Iris pigment epithelial cell (primary cell): Measurements from ENCODE around the gene ASB8.
"Not testable (repeated sequence)": the region's sequence is repeated elsewhere in the genome, so short reads cannot be mapped to it uniquely, and the experiment has no call there.

Source experiments
- DNase-seq: peaks from one replicate; pipeline ENCODE4 v3.0.0-alpha.2; 2011; ENCODE audit warnings: low read depth

ASB8 gene

DNA sequence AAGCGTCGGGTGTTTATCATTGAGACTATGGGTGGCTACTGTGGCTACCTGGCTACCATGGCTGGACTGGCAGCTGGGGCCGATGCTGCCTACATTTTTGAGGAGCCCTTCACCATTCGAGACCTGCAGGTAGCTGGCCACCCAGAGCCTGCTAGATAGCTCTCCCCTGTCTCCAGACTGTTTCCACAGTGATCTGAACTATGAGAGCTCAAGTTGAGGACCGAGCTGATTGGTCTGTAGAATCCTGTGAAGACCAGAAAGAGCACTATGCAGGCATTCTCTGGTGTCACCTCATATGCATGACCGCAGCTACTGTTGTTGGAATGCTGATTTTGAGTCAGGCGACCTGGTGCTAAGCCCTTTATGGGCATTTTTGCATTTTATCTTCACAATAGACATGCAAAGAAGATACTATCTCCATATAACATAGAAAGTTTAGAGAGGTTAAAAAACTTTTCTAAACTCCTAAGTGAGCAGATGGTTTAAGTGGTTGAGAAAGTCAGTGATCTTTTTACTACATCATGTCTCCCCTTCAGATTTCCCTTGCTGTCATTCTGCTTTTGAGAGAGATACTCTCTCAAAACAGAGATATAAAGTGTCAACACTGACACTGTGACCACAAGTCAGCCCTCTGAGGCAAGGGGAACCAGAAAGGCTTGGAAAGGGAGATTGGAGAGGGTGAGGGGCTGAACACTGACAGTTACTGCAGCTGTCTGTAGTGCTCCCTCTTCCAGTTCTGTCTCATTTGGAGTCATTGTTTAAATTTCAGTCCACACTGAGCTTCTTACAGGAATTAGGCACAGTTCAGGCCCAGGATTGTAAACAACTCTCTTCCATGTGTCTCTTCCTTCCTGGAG is 14.3 kb downstream of the ASB8 start:
- DNase-seq = no peak

- DNase-seq = no peak
These were observed 22.3 kb downstream of the ASB8 start for GRCh38 chr12:48135027-48135426.

GRCh38 chr12:48132826-48133225 is 24.5 kb downstream of the ASB8 start:
- DNase-seq = no peak

DNA sequence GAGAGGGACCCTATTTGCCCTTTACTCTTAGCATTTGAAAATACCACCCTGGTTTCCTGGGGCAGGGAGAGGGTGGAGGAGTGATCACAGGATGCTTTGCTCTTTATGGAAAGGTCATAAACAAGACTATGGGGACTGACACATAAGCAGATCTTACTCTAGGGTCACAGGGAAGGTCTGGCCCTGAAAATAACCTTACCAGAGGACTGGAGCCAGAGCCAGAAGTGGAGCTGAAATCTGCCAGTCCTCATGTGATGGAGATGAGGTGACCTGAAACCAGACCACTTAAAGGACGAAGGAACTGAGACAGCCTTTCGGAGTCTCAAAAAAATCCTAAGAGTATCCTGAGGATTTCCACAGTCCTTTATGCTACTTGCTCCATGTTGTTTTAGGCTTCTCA is 25.8 kb downstream of the ASB8 start:
- DNase-seq = no peak

DNA sequence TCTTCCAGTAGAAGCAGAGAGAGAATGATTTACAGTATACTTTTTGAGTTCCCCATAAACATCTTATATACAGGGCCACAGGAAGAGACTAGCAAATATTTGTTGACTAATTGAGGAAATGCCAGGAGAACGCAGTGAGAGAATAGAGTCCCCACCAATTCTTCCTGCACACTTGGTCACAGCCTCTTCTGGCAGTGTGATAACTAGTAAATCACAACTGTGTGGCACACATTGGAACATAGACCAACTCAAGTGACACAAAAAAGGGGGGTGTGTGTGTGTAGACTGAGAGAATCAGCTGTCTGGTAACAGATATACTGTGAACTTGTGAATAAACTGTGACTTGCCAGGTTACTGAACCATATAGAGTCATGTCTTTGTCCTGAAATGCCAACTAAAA is 27.9 kb downstream of the ASB8 start:
- no peak for DNase-seq

DNA sequence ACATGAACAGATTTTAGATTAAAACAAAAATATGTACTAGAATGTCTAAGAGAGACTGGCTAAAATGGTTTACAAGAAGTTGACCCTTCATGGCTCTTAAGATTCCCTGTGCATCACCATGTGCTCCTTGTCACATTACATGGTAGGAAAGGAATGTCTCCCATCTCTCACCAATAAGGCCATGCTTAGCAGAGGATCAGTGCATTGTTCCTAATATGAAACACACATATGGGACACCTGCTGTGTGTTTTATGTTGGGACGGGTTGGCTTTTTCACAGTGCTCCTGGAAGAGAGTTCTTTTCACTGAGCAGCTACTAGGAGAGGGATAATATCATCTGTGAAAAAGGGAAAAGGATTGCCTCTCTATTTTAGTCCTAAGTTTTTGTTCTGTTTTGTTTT is 28.5 kb downstream of the ASB8 start:
- DNase-seq = peak; percentile 36

DNA sequence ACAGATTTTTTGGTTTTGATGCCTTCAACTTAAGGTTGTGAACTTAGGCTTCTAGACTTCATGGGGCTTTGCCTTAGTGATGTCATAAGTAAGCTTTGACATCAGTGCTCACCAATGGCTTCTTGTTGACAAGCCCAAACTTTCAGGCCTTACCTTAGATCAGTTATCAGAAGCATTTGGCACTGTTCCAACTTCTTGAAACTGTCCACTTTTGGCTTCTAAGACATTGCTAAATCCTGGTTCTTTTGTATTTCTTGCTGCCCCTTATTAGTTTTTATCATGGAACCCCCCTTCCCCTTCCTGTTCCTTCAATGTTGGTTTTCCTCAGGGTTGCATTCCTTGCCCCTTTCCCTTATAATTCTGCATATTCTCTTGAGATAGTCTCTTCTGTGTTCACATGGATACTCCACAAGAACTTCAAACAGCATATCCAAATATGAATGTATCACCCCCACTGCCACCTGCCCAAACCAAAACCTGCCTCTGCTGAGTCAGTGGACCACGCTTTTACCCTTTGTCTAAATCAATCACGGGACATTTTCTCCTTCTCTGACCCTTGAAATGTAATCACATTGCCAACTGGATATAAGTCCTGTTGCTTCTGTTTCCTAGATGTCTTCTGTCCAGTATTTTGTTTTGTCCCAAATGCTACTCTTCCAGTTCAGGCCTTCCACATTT is 30.2 kb downstream of the ASB8 start:
- DNase-seq = no peak

GRCh38 chr12:48125985-48126384 is 31.3 kb downstream of the ASB8 start:
- DNase-seq = no peak

DNA sequence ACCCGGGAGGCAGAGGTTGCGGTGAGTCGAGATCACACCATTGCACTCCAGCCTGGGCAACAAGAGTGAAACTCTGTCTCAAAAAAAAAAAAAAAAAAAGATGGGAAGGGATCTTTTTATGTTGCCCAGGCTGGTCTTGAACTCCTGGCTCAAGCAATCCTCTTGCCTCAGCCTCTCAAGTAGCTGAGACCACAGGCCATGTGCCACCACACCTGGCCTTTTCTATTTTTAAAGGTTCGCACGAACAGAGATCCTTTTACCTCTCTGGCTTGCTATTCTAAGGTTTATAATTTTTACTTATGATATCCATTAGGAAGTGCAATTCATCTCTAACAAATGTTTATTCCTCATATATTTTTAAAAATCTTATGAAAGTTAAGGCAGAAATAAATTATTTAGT is 31.8 kb downstream of the ASB8 start:
- DNase-seq = not testable (repeated sequence)

- no peak for DNase-seq
These were observed 34.1 kb downstream of the ASB8 start for GRCh38 chr12:48123169-48123568.

- DNase-seq = peak; percentile 6
These were observed 35.1 kb downstream of the ASB8 start for GRCh38 chr12:48122065-48122834.

DNA sequence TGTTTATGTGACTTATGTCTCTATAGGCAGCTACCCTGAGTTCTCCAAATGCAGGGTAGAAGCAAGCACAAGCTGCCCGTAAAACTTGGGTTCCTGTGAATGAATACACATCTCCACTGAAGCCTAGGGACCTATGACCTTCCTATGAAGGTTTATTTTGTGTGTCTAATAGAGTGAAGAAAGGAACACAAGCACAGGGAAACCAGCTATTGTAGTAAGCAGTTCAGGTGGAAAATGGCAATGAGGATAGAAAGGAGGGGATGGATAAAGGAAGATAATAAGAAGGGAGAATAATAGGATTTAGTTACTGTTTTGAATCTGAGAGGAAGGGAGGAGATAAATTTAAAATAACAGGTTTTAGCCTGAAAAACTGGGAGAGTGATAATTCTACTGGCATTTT is 35.8 kb downstream of the ASB8 start:
- no peak for DNase-seq

DNA sequence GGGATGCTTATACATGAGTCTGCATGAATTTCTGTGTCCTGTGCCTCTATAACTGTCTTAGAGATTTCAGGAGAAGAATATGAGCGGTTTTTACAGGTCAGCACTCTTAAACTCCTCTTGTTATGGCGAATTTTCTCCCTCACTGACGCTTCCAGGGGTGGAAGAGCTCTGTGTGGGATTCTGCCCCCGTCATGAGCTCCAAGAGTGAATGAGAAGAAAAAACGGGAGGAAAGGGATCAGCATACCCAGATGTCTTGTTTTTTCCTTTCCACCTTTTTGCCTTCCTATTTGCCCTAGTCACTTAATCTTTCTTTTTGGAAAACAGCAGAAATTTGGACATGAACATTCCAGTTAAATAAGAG is 37.5 kb downstream of the ASB8 start:
- DNase-seq = no peak

GRCh38 chr12:48119078-48119833 is 38.1 kb downstream of the ASB8 start, which contains the start of gene PFKM:
Gene PFKM, plus strand, starts transcription at chr12:48119364. Its CDS starts 3,411 bp downstream, at chr12:48122775.
- peak; percentile 95 for DNase-seq

DNA sequence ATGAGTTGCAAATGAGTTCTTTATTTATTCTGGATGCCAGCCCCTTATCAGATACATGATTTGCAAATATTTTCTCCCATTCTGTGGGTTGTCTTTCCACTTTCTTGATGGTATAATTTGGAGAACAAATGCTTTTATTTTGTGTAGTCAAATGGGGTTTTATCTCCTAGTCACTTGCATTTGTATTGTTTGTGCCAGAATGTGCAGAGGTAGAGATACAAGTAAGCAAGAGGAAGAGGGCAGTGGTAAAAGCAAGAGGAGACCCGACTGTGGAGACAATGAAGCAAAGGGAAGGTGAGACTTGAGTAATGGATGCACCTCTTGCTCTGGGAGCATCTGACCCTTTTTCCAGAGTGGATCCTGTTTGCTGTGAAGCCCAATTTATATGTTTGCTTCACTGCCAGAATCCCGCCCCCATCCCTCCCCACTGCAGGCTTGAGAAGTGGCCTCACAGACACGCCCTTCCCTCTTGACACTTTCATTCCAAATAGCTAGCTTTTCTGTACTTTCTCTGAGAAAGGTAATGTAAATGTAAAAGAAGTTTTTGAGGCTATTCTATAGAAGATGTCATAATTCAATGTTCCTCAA is 38.9 kb downstream of the ASB8 start:
- DNase-seq = no peak

- DNase-seq = no peak
These were observed 41.4 kb downstream of the ASB8 start for GRCh38 chr12:48115957-48116356.

DNA sequence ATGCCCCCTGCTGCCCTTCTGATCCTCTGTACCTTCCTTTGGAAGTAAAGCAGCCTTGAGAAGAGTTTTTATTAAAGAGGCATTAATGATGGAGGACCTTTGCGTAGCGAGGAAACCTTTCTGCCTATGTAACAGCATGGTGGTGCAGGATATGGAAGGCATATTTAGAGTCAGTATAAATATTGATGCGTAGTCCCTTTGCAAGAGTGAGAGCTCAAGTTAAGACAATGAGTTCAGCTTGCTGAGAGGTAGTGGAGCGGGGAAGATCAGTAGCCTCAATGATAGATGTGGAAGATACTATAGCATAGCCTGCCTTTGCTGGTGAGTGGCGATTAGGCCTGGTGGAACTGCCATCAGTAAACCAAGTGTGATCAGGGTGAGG is 46.0 kb downstream of the ASB8 start:
- DNase-seq = not testable (repeated sequence)

DNA sequence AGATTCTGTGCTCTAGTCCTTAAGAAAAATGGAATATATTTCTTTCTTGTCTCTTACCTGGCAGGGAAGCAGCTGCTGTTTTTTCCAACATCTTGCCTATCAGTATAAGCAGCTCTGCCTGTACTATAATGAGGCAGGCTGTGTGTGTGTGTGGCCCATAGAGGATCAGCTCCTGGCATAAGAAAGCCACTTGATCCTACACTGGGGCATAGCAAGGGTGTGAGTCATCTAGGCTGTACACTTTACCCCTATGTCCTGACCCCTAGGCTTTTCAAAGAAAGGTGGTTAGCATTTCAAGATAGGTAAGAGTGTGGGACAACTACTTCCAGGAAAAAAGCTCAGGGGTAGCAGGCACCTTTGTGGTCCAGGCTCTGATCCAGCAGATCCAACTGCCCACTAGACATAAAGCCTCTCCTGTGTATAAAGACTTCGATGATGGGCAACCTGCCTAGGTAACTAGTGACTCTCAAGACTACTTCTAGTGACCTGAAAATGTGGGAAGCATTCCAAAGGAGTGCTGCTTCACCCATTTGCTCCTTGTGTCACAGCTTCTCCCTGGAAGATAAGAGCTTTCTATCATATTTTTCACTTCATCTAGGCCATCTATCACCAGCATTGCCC is 46.5 kb downstream of the ASB8 start:
- DNase-seq = no peak

- DNase-seq = no peak
These were observed 47.9 kb downstream of the ASB8 start for GRCh38 chr12:48109424-48109823.

GRCh38 chr12:48106681-48107613 is 50.4 kb downstream of the ASB8 start:
- no peak for DNase-seq
